IMR-90 (cell line): ENCODE results near the gene CASP7. TPM values are rescaled to one million over a fixed set of nuclear protein-coding genes. Genes with fewer than 3 reads are reported as not detected.

Source experiments
- ATAC-seq: fragments of 200-7000 bp; cut with Tn5 transposase; 2 replicates; pipeline ENCODE4 v1.9.1; 2020; ENCODE audit warnings: low read depth, mild to moderate bottlenecking, moderate library complexity
- BruUV-seq: library from RNA; stranded (reverse); fragments of 400-500 nt; replicated peaks from 2 replicates; lab custom pipeline; 2021; lab: Mats Ljungman, UMichigan
- CTCF ChIA-PET: fragments of 300-600 bp; formaldehyde crosslinking; extraction: SDS; loops from one replicate; lab custom pipeline; 2021; ENCODE audit warnings: antibody characterized with exemption; lab: Yijun Ruan, JAX
- POLR2A ChIA-PET: fragments of 300-600 bp; sonication (Branson Sonifier 250); formaldehyde crosslinking; loops from one replicate; lab custom pipeline; 2022; ENCODE audit warnings: antibody characterized with exemption; ENCODE audit not compliant: unreplicated experiment; lab: Charles Lee
- DNase-seq: peaks from one replicate; pipeline ENCODE4 v3.0.0; 2013
- H2AFZ ChIP-seq: replicated peaks from 2 replicates; pipeline ENCODE3; 2013; ENCODE audit warnings: low read length, mild to moderate bottlenecking; ENCODE audit not compliant: poor library complexity
- H2AK5ac ChIP-seq: 2 replicates; pipeline ENCODE4 v1.6.1; 2013; ENCODE audit warnings: low read depth, low read length, inconsistent platforms
- H2AK9ac ChIP-seq: replicated peaks from 2 replicates; pipeline ENCODE3; 2013; ENCODE audit warnings: mild to moderate bottlenecking, low read depth, low read length, moderate library complexity; ENCODE audit not compliant: poor library complexity
- H2BK120ac ChIP-seq: 2 replicates; pipeline ENCODE4 v1.6.1; 2013; ENCODE audit warnings: low read depth, low read length, inconsistent platforms
- H2BK15ac ChIP-seq: 3 replicates; pipeline ENCODE4 v1.6.1; 2013; ENCODE audit warnings: low read depth, low read length, inconsistent platforms
- H2BK20ac ChIP-seq: 2 replicates; pipeline ENCODE4 v1.6.1; 2013; ENCODE audit warnings: low read depth, mild to moderate bottlenecking, inconsistent platforms, low read length, moderate library complexity
- H2BK5ac ChIP-seq: 2 replicates; pipeline ENCODE4 v1.6.1; 2013; ENCODE audit warnings: mild to moderate bottlenecking, low read depth, low read length, inconsistent platforms; ENCODE audit not compliant: poor library complexity, severe bottlenecking
- H3K14ac ChIP-seq: replicated peaks from 2 replicates; pipeline ENCODE4 v1.6.1; 2013; ENCODE audit warnings: low read depth, low read length, inconsistent platforms
- H3K18ac ChIP-seq: 2 replicates; pipeline ENCODE4 v1.6.1; 2013; ENCODE audit warnings: low read depth, low read length, control low read depth
- H3K23ac ChIP-seq: 2 replicates; pipeline ENCODE4 v1.6.1; 2013; ENCODE audit warnings: low read depth, low read length, inconsistent platforms
- H3K27ac ChIP-seq: 2 replicates; pipeline ENCODE4 v1.5.1; 2013; ENCODE audit warnings: mild to moderate bottlenecking, control low read depth, low read length; ENCODE audit not compliant: insufficient read depth
- H3K27me3 ChIP-seq: 2 replicates; pipeline ENCODE4 v1.6.1; 2013; ENCODE audit warnings: low read length; ENCODE audit not compliant: control insufficient read depth, insufficient read depth
- H3K36me3 ChIP-seq: 2 replicates; pipeline ENCODE4 v1.6.1; 2013; ENCODE audit warnings: low read length, mixed read lengths; ENCODE audit not compliant: control insufficient read depth, insufficient read depth
- H3K4ac ChIP-seq: 2 replicates; pipeline ENCODE4 v1.6.1; 2013; ENCODE audit warnings: low read depth, low read length, inconsistent platforms
- H3K4me1 ChIP-seq: 2 replicates; pipeline ENCODE4 v1.6.1; 2013; ENCODE audit warnings: low read length, mixed read lengths; ENCODE audit not compliant: control insufficient read depth, insufficient read depth
- H3K4me2 ChIP-seq: 2 replicates; pipeline ENCODE4 v1.6.1; 2013; ENCODE audit warnings: low read depth, mild to moderate bottlenecking, control low read depth, low read length, moderate library complexity
- H3K4me3 ChIP-seq: 2 replicates; pipeline ENCODE4 v1.5.1; 2013; ENCODE audit warnings: low read depth, mild to moderate bottlenecking, control low read depth, low read length, moderate library complexity; ENCODE audit not compliant: insufficient read depth
- H3K56ac ChIP-seq: 2 replicates; pipeline ENCODE4 v1.6.1; 2013; ENCODE audit warnings: low read length, inconsistent platforms; ENCODE audit not compliant: insufficient read depth; ENCODE audit errors: extremely low read depth
- H3K79me1 ChIP-seq, 2 experiments: 2 replicates each; pipeline ENCODE4 v1.6.1; 2013; ENCODE audit warnings: low read length in 2 of 2, inconsistent platforms in 1 of 2, low read depth in 1 of 2
- H3K9ac ChIP-seq: 2 replicates; pipeline ENCODE4 v1.6.1; 2013; ENCODE audit warnings: low read depth, low read length, control low read depth
- H3K9me1 ChIP-seq: 2 replicates; pipeline ENCODE4 v1.6.1; 2013; ENCODE audit warnings: low read length, inconsistent platforms; ENCODE audit not compliant: insufficient read depth
- H3K9me3 ChIP-seq: 2 replicates; pipeline ENCODE4 v1.6.1; 2013; ENCODE audit warnings: low read length; ENCODE audit not compliant: control insufficient read depth, insufficient read depth
- H4K20me1 ChIP-seq: 2 replicates; pipeline ENCODE4 v1.6.1; 2013; ENCODE audit warnings: low read length, inconsistent platforms; ENCODE audit not compliant: insufficient read depth
- H4K5ac ChIP-seq: 2 replicates; pipeline ENCODE4 v1.6.1; 2013; ENCODE audit warnings: mild to moderate bottlenecking, low read depth, low read length, control low read depth
- H4K8ac ChIP-seq, 2 experiments: 2 replicates each; pipeline ENCODE4 v1.6.1; 2013; ENCODE audit warnings: low read depth in 2 of 2, low read length in 2 of 2, control low read depth in 1 of 2, inconsistent platforms in 1 of 2
- H4K91ac ChIP-seq: 2 replicates; pipeline ENCODE4 v1.6.1; 2013; ENCODE audit warnings: low read depth, low read length, inconsistent platforms; ENCODE audit not compliant: insufficient read depth
- BHLHE40 ChIP-seq: fragments of 150-350 bp; IDR thresholded peaks from 2 replicates; pipeline ENCODE4 v1.6.1; 2016; ENCODE audit warnings: mild to moderate bottlenecking, low read depth, low read length
- CEBPB ChIP-seq: IDR thresholded peaks from 2 replicates; pipeline ENCODE4 v1.6.1; 2012; ENCODE audit warnings: low read depth, low read length, improper control_type of control experiment
- CHD1 ChIP-seq: IDR thresholded peaks from 2 replicates; pipeline ENCODE4 v1.6.1; 2012; ENCODE audit warnings: low read depth, low read length, improper control_type of control experiment
- ELK1 ChIP-seq: fragments of 150-350 bp; IDR thresholded peaks from 2 replicates; pipeline ENCODE4 v1.6.1; 2016; ENCODE audit warnings: low read depth, mild to moderate bottlenecking, low read length, moderate library complexity, borderline replicate concordance
- FOS ChIP-seq: fragments of 150-350 bp; IDR thresholded peaks from 2 replicates; pipeline ENCODE4 v1.6.1; 2016; ENCODE audit warnings: low read depth, low read length
- MAFK ChIP-seq: IDR thresholded peaks from 2 replicates; pipeline ENCODE4 v1.6.1; 2012; ENCODE audit warnings: low read depth, low read length, improper control_type of control experiment
- MAZ ChIP-seq: IDR thresholded peaks from 2 replicates; pipeline ENCODE4 v1.6.1; 2012; ENCODE audit warnings: low read depth, mild to moderate bottlenecking, low read length, improper control_type of control experiment, moderate library complexity, borderline replicate concordance
- MXI1 ChIP-seq: IDR thresholded peaks from 2 replicates; pipeline ENCODE4 v1.6.1; 2012; ENCODE audit warnings: low read depth, mild to moderate bottlenecking, low read length, moderate library complexity, borderline replicate concordance
- NFE2L2 ChIP-seq: fragments of 150-350 bp; IDR thresholded peaks from 2 replicates; pipeline ENCODE4 v1.6.1; 2016; ENCODE audit warnings: low read depth, mild to moderate bottlenecking, low read length
- POLR2A ChIP-seq: IDR thresholded peaks from 2 replicates; pipeline ENCODE4 v1.6.1; 2012; ENCODE audit warnings: mild to moderate bottlenecking, low read depth, low read length
- RAD21 ChIP-seq: IDR thresholded peaks from 2 replicates; pipeline ENCODE4 v1.6.1; 2012; ENCODE audit warnings: low read length, improper control_type of control experiment
- RCOR1 ChIP-seq: IDR thresholded peaks from 2 replicates; pipeline ENCODE4 v1.6.1; 2012; ENCODE audit warnings: mild to moderate bottlenecking, low read length, improper control_type of control experiment; ENCODE audit not compliant: insufficient replicate concordance
- RFX5 ChIP-seq: IDR thresholded peaks from 2 replicates; pipeline ENCODE4 v1.8.0; 2012; ENCODE audit warnings: low read depth, mild to moderate bottlenecking, low read length, moderate library complexity
- SMC3 ChIP-seq: fragments of 150-350 bp; IDR thresholded peaks from 2 replicates; pipeline ENCODE4 v1.6.1; 2016; ENCODE audit warnings: low read depth, mild to moderate bottlenecking, antibody characterized with exemption, low read length, moderate library complexity
- whole genome bisulfite sequencing, 2 experiments: methylation state at CpG; one replicate each; pipeline versions ENCODE4 v1.1.5 to v1.1.7; 2013; ENCODE audit warnings: missing lambda C conversion rate in 2 of 2; ENCODE audit not compliant: insufficient read length in 1 of 2; ENCODE audit errors: extremely low coverage in 2 of 2; 5-methylcytosine and 5-hydroxymethylcytosine counted together
- dilution Hi-C: fragments of 300-500 bp; cut with HindIII; formaldehyde crosslinking; loops from one replicate; pipeline ENCODE4 v1.14.3; 2018; ENCODE audit warnings: low sequenced_read_pairs; ENCODE audit not compliant: unreplicated experiment
- in situ Hi-C: fragments of 300-500 bp; cut with MboI; formaldehyde crosslinking; loops from 3 replicates; pipeline ENCODE4 v1.14.3; 2019; ENCODE audit warnings: low sequenced_read_pairs, inconsistent platforms, mixed read lengths
- intact Hi-C: fragments of 100-400 bp; cut with micrococcal nuclease; formaldehyde crosslinking; loops from 2 replicates; pipeline ENCODE4 v1.10.0; 2022
- polyA plus RNA-seq, 3 experiments: library from polyadenylated mRNA; depleted of rRNA; stranded (reverse); fragments of >200 nt; gene quantifications; 2 replicates each; pipeline ENCODE4 v1.2.3, GENCODE V29; 2012; ENCODE audit warnings: low replicate concordance in 1 of 3
- total RNA-seq: library from RNA; depleted of rRNA; stranded (reverse); fragments of >200 nt; gene quantifications from 2 replicates; pipeline ENCODE4 v1.2.3, GENCODE V29; 2012
- TF ChIP-seq, protein P1 (sequence below): fragments of 150-350 bp; IDR thresholded peaks from 2 replicates; pipeline ENCODE4 v1.6.1; 2017; ENCODE audit warnings: mild to moderate bottlenecking, antibody characterized with exemption, low read length, low read depth
- TF ChIP-seq, protein P2 (sequence below): conservative IDR thresholded peaks from 2 replicates; pipeline ENCODE4 v1.5.1; 2012; ENCODE audit warnings: mild to moderate bottlenecking, low read depth, low read length, improper control_type of control experiment

Gene CASP7
- total and polyA plus RNA-seq, 2 of the 4 experiments (the other 2 are of a cell fraction): 15.1 to 16.7 TPM

DNA sequence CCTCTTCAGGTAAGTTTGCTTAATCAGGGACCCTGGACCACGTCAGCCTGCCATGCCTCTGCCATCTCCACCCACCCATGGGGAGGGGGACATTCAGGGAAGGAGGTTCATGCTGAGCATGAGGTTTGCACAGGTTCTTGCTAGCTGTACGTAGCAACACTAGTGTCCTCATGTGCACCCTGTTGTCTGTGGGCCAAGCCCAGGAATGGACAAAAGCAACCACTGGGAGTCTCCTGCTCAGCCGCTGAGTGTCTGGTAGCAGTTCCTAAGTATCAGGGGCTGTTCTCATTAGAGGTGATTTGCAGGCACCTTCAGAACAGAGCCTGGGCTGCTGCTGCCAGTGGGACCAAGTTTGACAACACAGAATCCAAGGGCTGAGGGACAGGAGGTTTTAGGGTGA lies 17.9 kb downstream of the CASP7 start:
- H3K18ac ChIP-seq: no peak overlapping the region
- dilution Hi-C loops: no loop called here
- H3K4me2 ChIP-seq: no peak overlapping the region
- no TSS peak for BruUV-seq
- no peak overlapping the region for H3K23ac ChIP-seq
- POLR2A ChIA-PET: no interaction called here
- no peak overlapping the region for H4K5ac ChIP-seq
- no peak overlapping the region for H3K56ac ChIP-seq
- ATAC-seq: no peak
- H3K4me3 ChIP-seq: no peak overlapping the region
- peaks cover 2% of the 10 kb centered on the region for H3K9me3 ChIP-seq
- CTCF ChIA-PET: no interaction called here
- H3K79me1 ChIP-seq: peaks cover 11 to 15% of the 10 kb centered on the region in 2 experiments; a peak in 3 of 4 replicates
- no peak overlapping the region for H2AK9ac ChIP-seq
- no peak overlapping the region for H2AFZ ChIP-seq
- H4K20me1 ChIP-seq: peaks cover under 1% of the 10 kb centered on the region; the same call in 1 of the 2 replicates
- no CpG with 5 or more reads among the region's 3 CpGs for WGBS, 2 experiments
- H4K91ac ChIP-seq: no peak overlapping the region
- no peak overlapping the region for H3K14ac ChIP-seq
- H2AK5ac ChIP-seq: no peak overlapping the region
- H3K4ac ChIP-seq: no peak overlapping the region
- H3K9ac ChIP-seq: no peak overlapping the region
- intact Hi-C loops: no loop called here
- H3K36me3 ChIP-seq: peaks cover 14% of the 10 kb centered on the region
- H2BK20ac ChIP-seq: no peak overlapping the region
- no peaks in the 10 kb centered on the region for H3K27me3 ChIP-seq
- no peak overlapping the region for H3K27ac ChIP-seq
- no peak overlapping the region for H2BK5ac ChIP-seq
- H4K8ac ChIP-seq: no peak overlapping the region
- DNase-seq: no peak
- no peak for TF ChIP-seq MAFK
- TF ChIP-seq NFE2L2: no peak
- TF ChIP-seq, protein P1, sequence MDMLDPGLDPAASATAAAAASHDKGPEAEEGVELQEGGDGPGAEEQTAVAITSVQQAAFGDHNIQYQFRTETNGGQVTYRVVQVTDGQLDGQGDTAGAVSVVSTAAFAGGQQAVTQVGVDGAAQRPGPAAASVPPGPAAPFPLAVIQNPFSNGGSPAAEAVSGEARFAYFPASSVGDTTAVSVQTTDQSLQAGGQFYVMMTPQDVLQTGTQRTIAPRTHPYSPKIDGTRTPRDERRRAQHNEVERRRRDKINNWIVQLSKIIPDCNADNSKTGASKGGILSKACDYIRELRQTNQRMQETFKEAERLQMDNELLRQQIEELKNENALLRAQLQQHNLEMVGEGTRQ: no peak
- no peak for TF ChIP-seq SMC3
- TF ChIP-seq FOS: no peak
- TF ChIP-seq POLR2A: no peak
- TF ChIP-seq RFX5: no peak
- TF ChIP-seq CHD1: no peak
- TF ChIP-seq BHLHE40: no peak
- TF ChIP-seq RCOR1: no peak
- no peak for TF ChIP-seq ELK1
- TF ChIP-seq, protein P2, sequence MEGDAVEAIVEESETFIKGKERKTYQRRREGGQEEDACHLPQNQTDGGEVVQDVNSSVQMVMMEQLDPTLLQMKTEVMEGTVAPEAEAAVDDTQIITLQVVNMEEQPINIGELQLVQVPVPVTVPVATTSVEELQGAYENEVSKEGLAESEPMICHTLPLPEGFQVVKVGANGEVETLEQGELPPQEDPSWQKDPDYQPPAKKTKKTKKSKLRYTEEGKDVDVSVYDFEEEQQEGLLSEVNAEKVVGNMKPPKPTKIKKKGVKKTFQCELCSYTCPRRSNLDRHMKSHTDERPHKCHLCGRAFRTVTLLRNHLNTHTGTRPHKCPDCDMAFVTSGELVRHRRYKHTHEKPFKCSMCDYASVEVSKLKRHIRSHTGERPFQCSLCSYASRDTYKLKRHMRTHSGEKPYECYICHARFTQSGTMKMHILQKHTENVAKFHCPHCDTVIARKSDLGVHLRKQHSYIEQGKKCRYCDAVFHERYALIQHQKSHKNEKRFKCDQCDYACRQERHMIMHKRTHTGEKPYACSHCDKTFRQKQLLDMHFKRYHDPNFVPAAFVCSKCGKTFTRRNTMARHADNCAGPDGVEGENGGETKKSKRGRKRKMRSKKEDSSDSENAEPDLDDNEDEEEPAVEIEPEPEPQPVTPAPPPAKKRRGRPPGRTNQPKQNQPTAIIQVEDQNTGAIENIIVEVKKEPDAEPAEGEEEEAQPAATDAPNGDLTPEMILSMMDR: no peak
- no peak for TF ChIP-seq CEBPB
- TF ChIP-seq RAD21: no peak
- no peak for TF ChIP-seq MAZ
- TF ChIP-seq MXI1: no peak
- no peak overlapping the region for H2BK15ac ChIP-seq
- in situ Hi-C loops: no loop called here
- H3K9me1 ChIP-seq: 0 out of 2 replicates have a peak, but pooled peaks cover 2% of the 10 kb centered on the region
- H3K4me1 ChIP-seq: no peaks in the 10 kb centered on the region
- H2BK120ac ChIP-seq: no peak overlapping the region
